NB4 (cell line): ENCODE measurements around the gene CCT3.

Experiments
- CTCF ChIP-seq: IDR thresholded peaks from one replicate; pipeline ENCODE4 v1.5.1; 2012; ENCODE audit warnings: low read depth, low read length
- MAX ChIP-seq: IDR thresholded peaks from 2 replicates; pipeline ENCODE4 v1.6.1; 2011; ENCODE audit warnings: low read depth, low read length
- MYC ChIP-seq: IDR thresholded peaks from 2 replicates; pipeline ENCODE4 v1.6.1; 2011; ENCODE audit warnings: low read depth, low read length
- POLR2A ChIP-seq: IDR thresholded peaks from 2 replicates; pipeline ENCODE4 v1.6.1; 2011; ENCODE audit warnings: mild to moderate bottlenecking; ENCODE audit not compliant: insufficient read length; ENCODE audit errors: extremely low read depth

GRCh38 chr1:156281281-156281680 is 56.8 kb downstream of the CCT3 start:
- peak; percentile 9 for TF ChIP-seq CTCF
- peak; percentile 97 for TF ChIP-seq MAX
- no peak for TF ChIP-seq POLR2A
- TF ChIP-seq MYC: no peak
